Cardiac muscle cell (in vitro differentiated cells and primary cell): ENCODE data around the gene FITM1. TPM values are rescaled to one million over a fixed set of nuclear protein-coding genes. Genes with fewer than 3 reads are reported as not detected.
A peak's percentile ranks its signal among the peaks of the same experiment; 100 is the strongest.

ENCODE experiments used
- DNase-seq, 2 donors: peaks; one replicate each; pipeline versions ENCODE4 v3.0.0 to v3.0.0-alpha.2; 2010 to 2017; ENCODE audit warnings: low read depth in 1 of 2, low spot score in 1 of 2
- H3K27ac ChIP-seq: fragments of 200-600 bp; sonication (generic); 2 replicates; pipeline ENCODE4 v1.5.1; 2016
- H3K27me3 ChIP-seq: fragments of 200-600 bp; sonication (generic); 2 replicates; pipeline ENCODE4 v1.6.0; 2016; ENCODE audit warnings: control low read depth
- H3K36me3 ChIP-seq: fragments of 200-600 bp; sonication (generic); 2 replicates; pipeline ENCODE4 v1.5.1; 2016; ENCODE audit warnings: control low read depth
- H3K4me1 ChIP-seq: fragments of 200-600 bp; sonication (generic); 2 replicates; pipeline ENCODE4 v1.8.1; 2017; ENCODE audit warnings: low read depth, mild to moderate bottlenecking, mixed run types
- H3K4me3 ChIP-seq: fragments of 200-600 bp; sonication (generic); 2 replicates; pipeline ENCODE4 v1.5.1; 2016; ENCODE audit warnings: mild to moderate bottlenecking
- H3K9me3 ChIP-seq: fragments of 200-600 bp; sonication (generic); 2 replicates; pipeline ENCODE4 v1.5.1; 2017; ENCODE audit warnings: low read depth, mild to moderate bottlenecking, control low read depth
- polyA plus RNA-seq: library from polyadenylated mRNA; unstranded; fragments of >200 nt; fragmentation: Nextera tagmentation; extraction: Ambion mirVana; gene quantifications from 2 replicates; pipeline ENCODE4 v1.2.1, GENCODE V29; 2016
- total RNA-seq: library from RNA; depleted of rRNA; stranded (reverse); fragments of >200 nt; gene quantifications from 2 replicates; pipeline ENCODE4 v1.2.3, GENCODE V29; 2016
- TF ChIP-seq, protein P1 (sequence below): IDR thresholded peaks from 2 replicates; pipeline ENCODE4 v1.5.1; 2012; ENCODE audit warnings: low read depth, mild to moderate bottlenecking, low read length

Gene FITM1
- total and polyA plus RNA-seq, 2 experiments from 2014 or later: 124 to 209 TPM

DNA sequence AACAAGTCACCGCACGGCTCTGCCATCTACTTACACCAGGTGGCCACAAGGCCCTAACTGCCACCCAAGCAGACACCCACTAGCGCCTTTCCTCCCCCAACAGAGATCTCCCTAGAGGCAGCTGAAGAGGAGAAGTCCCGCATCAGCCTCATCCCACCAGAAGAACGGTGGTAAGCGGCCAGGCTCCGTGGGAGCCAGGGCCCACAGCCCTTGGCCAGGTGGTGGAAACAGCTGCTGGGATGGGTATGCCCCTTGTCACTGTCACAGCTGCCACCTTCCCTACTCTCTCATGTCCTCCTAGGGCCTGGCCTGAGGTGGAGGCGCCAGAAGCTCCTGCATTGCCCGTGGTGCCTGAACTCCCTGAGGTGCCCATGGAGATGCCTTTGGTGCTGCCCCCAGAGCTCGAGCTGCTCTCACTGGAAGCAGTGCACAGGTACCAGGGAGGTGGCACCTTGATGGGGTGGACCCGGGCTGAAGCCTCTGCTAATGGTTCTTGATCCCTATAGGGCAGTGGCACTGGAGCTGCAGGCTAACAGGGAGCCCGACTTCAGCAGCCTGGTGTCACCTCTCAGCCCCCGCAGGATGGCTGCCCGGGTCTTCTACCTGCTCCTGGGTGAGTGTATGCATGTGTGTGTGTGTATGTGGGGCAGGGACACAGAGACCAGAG is 49.0 kb downstream of the FITM1 start:
- no peaks in the 10 kb centered on the region for H3K9me3 ChIP-seq
- TF ChIP-seq, protein P1, sequence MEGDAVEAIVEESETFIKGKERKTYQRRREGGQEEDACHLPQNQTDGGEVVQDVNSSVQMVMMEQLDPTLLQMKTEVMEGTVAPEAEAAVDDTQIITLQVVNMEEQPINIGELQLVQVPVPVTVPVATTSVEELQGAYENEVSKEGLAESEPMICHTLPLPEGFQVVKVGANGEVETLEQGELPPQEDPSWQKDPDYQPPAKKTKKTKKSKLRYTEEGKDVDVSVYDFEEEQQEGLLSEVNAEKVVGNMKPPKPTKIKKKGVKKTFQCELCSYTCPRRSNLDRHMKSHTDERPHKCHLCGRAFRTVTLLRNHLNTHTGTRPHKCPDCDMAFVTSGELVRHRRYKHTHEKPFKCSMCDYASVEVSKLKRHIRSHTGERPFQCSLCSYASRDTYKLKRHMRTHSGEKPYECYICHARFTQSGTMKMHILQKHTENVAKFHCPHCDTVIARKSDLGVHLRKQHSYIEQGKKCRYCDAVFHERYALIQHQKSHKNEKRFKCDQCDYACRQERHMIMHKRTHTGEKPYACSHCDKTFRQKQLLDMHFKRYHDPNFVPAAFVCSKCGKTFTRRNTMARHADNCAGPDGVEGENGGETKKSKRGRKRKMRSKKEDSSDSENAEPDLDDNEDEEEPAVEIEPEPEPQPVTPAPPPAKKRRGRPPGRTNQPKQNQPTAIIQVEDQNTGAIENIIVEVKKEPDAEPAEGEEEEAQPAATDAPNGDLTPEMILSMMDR: no peak
- no peak overlapping the region for H3K4me3 ChIP-seq
- DNase-seq: no peak
- no peaks in the 10 kb centered on the region for H3K27me3 ChIP-seq
- H3K36me3 ChIP-seq: peaks cover 11% of the 10 kb centered on the region
- H3K4me1 ChIP-seq: no peaks in the 10 kb centered on the region
- no peak overlapping the region for H3K27ac ChIP-seq

- Histone ChIP-seq H3K27me3 (no peaks in the 10 kb centered on the region), H3K27ac (no peak overlapping the region), H3K9me3 (no peaks in the 10 kb centered on the region), H3K4me3 (no peak overlapping the region), H3K36me3 (peaks cover 11% of the 10 kb centered on the region), H3K4me1 (no peaks in the 10 kb centered on the region)
- peak in 1 of 2 donors; percentile 56 for DNase-seq
- TF ChIP-seq, protein P1: no peak
Measured at GRCh38 chr14:24179961-24180796, 49.7 kb downstream of the FITM1 start.

DNA sequence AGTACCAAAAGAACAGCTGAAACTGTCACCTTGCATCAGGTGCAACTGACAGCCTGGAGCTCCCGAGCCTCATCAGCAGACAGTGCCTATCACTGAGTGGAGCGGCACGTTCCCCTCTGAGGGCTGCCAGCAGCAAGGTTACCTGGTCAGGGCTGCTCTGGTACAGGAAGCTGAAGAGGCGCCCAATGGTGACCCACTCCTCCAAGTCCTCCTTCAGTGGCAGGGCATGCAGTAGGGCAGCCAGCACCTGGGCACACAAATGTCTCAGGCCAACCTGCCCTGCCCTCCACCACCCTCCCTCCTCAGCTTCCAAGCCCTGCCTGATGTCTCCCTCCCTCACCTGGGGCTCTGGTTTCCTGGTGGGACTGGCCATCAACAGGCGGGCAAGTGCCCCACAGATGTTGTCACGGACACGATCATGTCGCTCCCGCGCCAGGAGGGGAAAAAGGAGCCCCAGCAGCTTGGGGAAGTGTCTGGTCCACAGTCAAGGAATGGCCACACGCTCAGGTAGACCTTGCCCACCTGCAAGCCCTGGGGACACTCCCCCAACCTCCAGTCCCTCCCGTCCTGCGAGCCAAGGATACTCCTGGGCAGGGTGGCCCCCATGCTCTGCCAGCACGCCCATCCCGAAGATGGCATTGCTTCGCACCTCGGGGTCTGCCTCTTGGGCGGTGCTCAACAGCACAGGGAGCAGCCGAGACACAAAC is 51.1 kb downstream of the FITM1 start:
- H3K9me3 ChIP-seq: no peaks in the 10 kb centered on the region
- TF ChIP-seq, protein P1: no peak
- H3K4me1 ChIP-seq: no peaks in the 10 kb centered on the region
- H3K27me3 ChIP-seq: no peaks in the 10 kb centered on the region
- H3K4me3 ChIP-seq: no peak overlapping the region
- peaks cover 21% of the 10 kb centered on the region for H3K36me3 ChIP-seq
- H3K27ac ChIP-seq: no peak overlapping the region
- DNase-seq: no peak

Other genes starting within 250 kb of the FITM1 start
Only the 30 nearest of the 31 such genes appear.
- 44.9 and 70.8 TPM in 2 replicates for gene DHRS4, start 176.9 kb upstream of the FITM1 start, total RNA-seq
- 42.0 and 62.2 TPM in 2 replicates for gene DHRS4, start 176.9 kb upstream of the FITM1 start, polyA plus RNA-seq
- gene DHRS4L2, start 141.7 kb upstream of the FITM1 start, total RNA-seq: 13.7 and 17.0 TPM in 2 replicates
- 23.7 and 33.1 TPM in 2 replicates for gene DHRS4L2, start 141.7 kb upstream of the FITM1 start, polyA plus RNA-seq
- 0.06 and 0.85 TPM in 2 replicates for gene CARMIL3, start 78.7 kb upstream of the FITM1 start, total RNA-seq
- 0.05 and 0.22 TPM in 2 replicates for gene CARMIL3, start 78.7 kb upstream of the FITM1 start, polyA plus RNA-seq
- 0.12 TPM in 1 of 2 replicates, not detected in the other for gene CPNE6, start 59.1 kb upstream of the FITM1 start, total RNA-seq
- gene CPNE6, start 59.1 kb upstream of the FITM1 start, polyA plus RNA-seq: 0.43 and 0.96 TPM in 2 replicates
- gene PCK2, start 36.3 kb upstream of the FITM1 start, total RNA-seq: 11.2 and 18.9 TPM in 2 replicates
- 12.2 and 20.0 TPM in 2 replicates for gene PCK2, start 36.3 kb upstream of the FITM1 start, polyA plus RNA-seq
- 152 and 317 TPM in 2 replicates for gene DCAF11, start 15.9 kb upstream of the FITM1 start, total RNA-seq
- 110 and 165 TPM in 2 replicates for gene DCAF11, start 15.9 kb upstream of the FITM1 start, polyA plus RNA-seq
- 4.2 and 6.7 TPM in 2 replicates for gene NRL, start 15.7 kb upstream of the FITM1 start, total RNA-seq
- gene NRL, start 15.7 kb upstream of the FITM1 start, polyA plus RNA-seq: 4.8 and 5.1 TPM in 2 replicates
- gene PSME1, start 5.5 kb downstream of the FITM1 start, total RNA-seq: 211 and 238 TPM in 2 replicates
- 383 and 492 TPM in 2 replicates for gene PSME1, start 5.5 kb downstream of the FITM1 start, polyA plus RNA-seq
- gene EMC9, start 10.9 kb downstream of the FITM1 start, total RNA-seq: 54.6 and 69.3 TPM in 2 replicates
- gene EMC9, start 10.9 kb downstream of the FITM1 start, polyA plus RNA-seq: 82.3 and 114 TPM in 2 replicates
- 92.3 and 97.6 TPM in 2 replicates for gene PSME2, start 16.0 kb downstream of the FITM1 start, total RNA-seq
- 311 and 331 TPM in 2 replicates for gene PSME2, start 16.0 kb downstream of the FITM1 start, polyA plus RNA-seq
- 81.0 and 134 TPM in 2 replicates for gene RNF31, start 16.8 kb downstream of the FITM1 start, total RNA-seq
- 42.1 and 44.9 TPM in 2 replicates for gene RNF31, start 16.8 kb downstream of the FITM1 start, polyA plus RNA-seq
- 29.1 and 33.7 TPM in 2 replicates for gene IRF9, start 30.6 kb downstream of the FITM1 start, total RNA-seq
- gene IRF9, start 30.6 kb downstream of the FITM1 start, polyA plus RNA-seq: 27.3 and 35.4 TPM in 2 replicates
- 20.3 and 23.5 TPM in 2 replicates for gene REC8, start 41.4 kb downstream of the FITM1 start, total RNA-seq
- 38.8 and 39.0 TPM in 2 replicates for gene REC8, start 41.4 kb downstream of the FITM1 start, polyA plus RNA-seq
- gene IPO4, start 58.2 kb downstream of the FITM1 start, total RNA-seq: 32.0 and 40.7 TPM in 2 replicates
- 26.4 and 34.5 TPM in 2 replicates for gene IPO4, start 58.2 kb downstream of the FITM1 start, polyA plus RNA-seq
- gene TM9SF1, start 64.8 kb downstream of the FITM1 start, total RNA-seq: 40.2 and 50.3 TPM in 2 replicates
- gene TM9SF1, start 64.8 kb downstream of the FITM1 start, polyA plus RNA-seq: 55.2 and 65.3 TPM in 2 replicates
- not detected in 2 replicates for gene TSSK4, start 75.0 kb downstream of the FITM1 start, total RNA-seq
- gene TSSK4, start 75.0 kb downstream of the FITM1 start, polyA plus RNA-seq: 2.3 and 3.3 TPM in 2 replicates
- gene CHMP4A, start 82.8 kb downstream of the FITM1 start, total RNA-seq: 26.4 and 31.0 TPM in 2 replicates
- 51.1 and 56.1 TPM in 2 replicates for gene CHMP4A, start 82.8 kb downstream of the FITM1 start, polyA plus RNA-seq
- 39.3 and 59.8 TPM in 2 replicates for gene MDP1, start 85.4 kb downstream of the FITM1 start, total RNA-seq
- 70.5 and 73.4 TPM in 2 replicates for gene MDP1, start 85.4 kb downstream of the FITM1 start, polyA plus RNA-seq
- 262 and 264 TPM in 2 replicates for gene NEDD8, start 101.7 kb downstream of the FITM1 start, total RNA-seq
- 429 and 492 TPM in 2 replicates for gene NEDD8, start 101.7 kb downstream of the FITM1 start, polyA plus RNA-seq
- 59.5 and 66.3 TPM in 2 replicates for gene GMPR2, start 102.3 kb downstream of the FITM1 start, total RNA-seq
- 57.6 and 66.8 TPM in 2 replicates for gene GMPR2, start 102.3 kb downstream of the FITM1 start, polyA plus RNA-seq
- 32.3 and 40.8 TPM in 2 replicates for gene TINF2, start 112.0 kb downstream of the FITM1 start, total RNA-seq
- 49.9 and 50.6 TPM in 2 replicates for gene TINF2, start 112.0 kb downstream of the FITM1 start, polyA plus RNA-seq
- 0.35 and 1.7 TPM in 2 replicates for gene TGM1, start 132.5 kb downstream of the FITM1 start, total RNA-seq
- 0.65 TPM in 1 of 2 replicates, not detected in the other for gene TGM1, start 132.5 kb downstream of the FITM1 start, polyA plus RNA-seq
- gene RABGGTA, start 140.9 kb downstream of the FITM1 start, total RNA-seq: 39.6 and 43.5 TPM in 2 replicates
- 43.7 and 45.2 TPM in 2 replicates for gene RABGGTA, start 140.9 kb downstream of the FITM1 start, polyA plus RNA-seq
- gene DHRS1, start 169.1 kb downstream of the FITM1 start, total RNA-seq: 43.2 and 54.3 TPM in 2 replicates
- 53.5 and 58.1 TPM in 2 replicates for gene DHRS1, start 169.1 kb downstream of the FITM1 start, polyA plus RNA-seq
- 13.5 and 15.7 TPM in 2 replicates for gene NOP9, start 169.2 kb downstream of the FITM1 start, total RNA-seq
- 2.7 and 4.3 TPM in 2 replicates for gene NOP9, start 169.2 kb downstream of the FITM1 start, polyA plus RNA-seq
- not detected in 2 replicates for gene CIDEB, start 177.3 kb downstream of the FITM1 start, total RNA-seq
- gene CIDEB, start 177.3 kb downstream of the FITM1 start, polyA plus RNA-seq: not detected in 2 replicates
- gene LTB4R2, start 179.5 kb downstream of the FITM1 start, total RNA-seq: 7.6 and 15.1 TPM in 2 replicates
- 0.17 and 1.8 TPM in 2 replicates for gene LTB4R2, start 179.5 kb downstream of the FITM1 start, polyA plus RNA-seq
- gene LTB4R, start 180.8 kb downstream of the FITM1 start, total RNA-seq: 8.5 and 8.8 TPM in 2 replicates
- gene LTB4R, start 180.8 kb downstream of the FITM1 start, polyA plus RNA-seq: 2.0 and 2.7 TPM in 2 replicates
- 0.35 and 1.5 TPM in 2 replicates for gene ADCY4, start 204.4 kb downstream of the FITM1 start, total RNA-seq
- 1.2 TPM in 1 of 2 replicates, not detected in the other for gene ADCY4, start 204.4 kb downstream of the FITM1 start, polyA plus RNA-seq
- 0.24 TPM in 1 of 2 replicates, not detected in the other for gene RIPK3, start 209.3 kb downstream of the FITM1 start, total RNA-seq
- 0.81 TPM in 1 of 2 replicates, not detected in the other for gene RIPK3, start 209.3 kb downstream of the FITM1 start, polyA plus RNA-seq